Activated CD8-positive, alpha-beta memory T cell treated with anti-CD3 and anti-CD28 coated beads for 24 hours (primary cell): ENCODE measurements around the gene SLC4A11.

Experiments used
- DNase-seq: peaks from one replicate; pipeline ENCODE4 v3.0.0-alpha.2; 2020

Gene SLC4A11

DNA sequence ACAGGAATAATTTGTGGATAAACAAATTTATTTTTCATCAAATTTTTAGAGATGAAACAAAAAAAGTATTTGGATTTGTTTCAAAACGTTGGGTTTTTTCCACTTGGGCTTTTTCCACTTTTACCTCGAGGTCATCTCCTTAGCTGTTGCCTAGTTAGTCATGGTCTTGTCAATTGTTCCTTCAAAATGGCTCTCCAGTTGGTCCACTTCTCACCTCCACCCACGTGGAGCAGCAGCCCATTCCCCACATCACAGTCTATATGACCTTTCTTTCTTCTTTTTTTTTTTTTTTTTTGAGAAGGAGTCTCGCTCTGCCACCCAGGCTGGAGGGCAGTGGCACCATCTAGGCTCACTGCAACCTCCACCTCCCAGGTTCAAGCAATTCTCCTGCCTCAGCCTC is 6.7 kb upstream of the SLC4A11 start:
- DNase-seq = no peak

DNA sequence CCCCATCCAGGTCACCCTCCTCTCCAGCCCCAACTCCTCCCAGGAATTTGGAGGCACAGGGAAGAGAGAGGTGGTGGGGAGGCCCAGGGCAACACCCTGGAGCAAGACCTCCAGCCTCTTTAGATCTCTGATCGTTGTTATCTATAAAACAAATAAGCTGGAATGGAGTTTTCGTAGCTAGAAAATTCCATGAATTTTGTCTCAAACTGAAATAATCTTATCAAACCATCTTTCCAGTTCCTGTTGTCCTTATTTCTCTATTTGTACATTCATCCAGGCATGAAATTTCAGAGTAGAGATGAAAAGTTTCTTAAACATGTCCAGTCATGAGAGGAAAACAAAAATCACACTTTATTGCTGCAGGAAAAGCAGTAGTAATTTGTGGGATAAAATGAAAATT is 6.2 kb upstream of the SLC4A11 start:
- DNase-seq = no peak

DNA sequence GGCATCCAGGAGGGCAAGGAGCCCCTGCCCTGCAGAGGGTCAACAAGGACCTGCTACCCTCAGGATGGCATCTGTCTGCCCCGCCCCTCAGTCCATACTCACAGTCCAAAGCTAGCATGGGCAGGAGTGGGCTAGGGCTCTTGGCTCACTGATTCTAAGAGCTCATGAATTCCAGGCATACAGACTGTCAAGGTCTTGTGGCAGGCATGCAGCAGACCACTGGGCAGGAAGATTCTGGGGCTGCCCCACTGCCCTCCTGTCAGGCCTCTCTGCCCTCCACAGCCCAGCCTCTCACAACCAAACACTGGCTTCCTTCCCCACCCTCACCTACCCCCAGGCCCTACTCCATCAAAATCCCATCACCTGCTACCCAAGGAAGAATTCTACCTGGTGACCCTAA is 5.6 kb upstream of the SLC4A11 start:
- DNase-seq = no peak

DNA sequence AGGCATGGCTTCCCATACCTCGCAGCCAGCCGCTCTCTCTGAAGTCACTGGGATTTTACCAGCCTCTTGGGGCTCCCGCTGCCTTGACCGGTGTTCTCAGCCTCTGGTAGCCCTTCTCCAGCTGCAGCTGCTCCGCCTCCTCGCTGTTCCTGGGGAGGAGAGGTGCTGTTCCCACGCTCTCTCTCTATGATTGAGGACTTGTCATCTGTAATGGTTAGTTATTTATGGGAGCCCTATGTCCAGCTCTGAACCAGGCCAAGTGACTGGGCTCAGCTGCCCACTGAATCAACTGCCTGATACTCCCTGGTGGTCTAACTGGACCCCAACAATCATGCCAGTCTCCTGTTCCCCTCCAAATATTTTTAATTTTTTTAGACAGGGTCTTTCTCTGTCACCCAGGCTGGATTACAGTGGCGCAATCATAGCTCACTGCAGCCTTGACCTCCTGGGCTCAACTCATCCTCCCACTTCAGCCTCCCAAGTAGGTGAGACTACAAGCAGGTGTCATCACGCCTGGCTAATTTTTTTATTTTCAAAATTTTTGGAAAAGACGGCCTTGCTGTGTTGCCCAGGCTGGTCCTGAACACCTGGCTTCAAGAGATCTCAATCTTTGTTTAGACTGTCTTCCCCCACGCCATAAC is 4.8 kb upstream of the SLC4A11 start:
- no peak for DNase-seq

DNA sequence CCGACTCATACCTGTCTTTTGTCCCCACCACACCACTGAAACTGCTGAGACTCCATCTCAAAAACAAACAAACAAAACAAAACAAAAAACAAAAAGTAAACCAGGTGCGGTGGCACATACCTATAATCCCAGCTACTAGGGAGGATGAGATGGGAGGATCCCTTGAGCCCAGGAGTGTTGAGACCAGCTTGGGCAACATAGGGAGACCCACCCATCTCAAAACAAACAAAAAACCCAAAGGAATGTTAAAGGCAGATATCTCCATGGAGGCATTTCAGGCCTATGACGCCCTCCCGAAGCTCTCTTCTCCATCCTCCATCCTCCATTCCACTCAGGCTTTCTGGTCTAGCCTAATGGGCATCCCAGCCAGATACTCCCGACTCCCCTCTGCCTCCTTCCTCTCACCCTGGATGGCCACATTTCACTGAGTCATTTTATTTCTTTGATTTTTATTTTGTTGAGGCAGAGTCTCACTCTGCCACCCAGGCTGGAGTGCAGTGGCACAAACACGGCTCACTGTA is 3.2 kb upstream of the SLC4A11 start:
- DNase-seq = no peak

DNA sequence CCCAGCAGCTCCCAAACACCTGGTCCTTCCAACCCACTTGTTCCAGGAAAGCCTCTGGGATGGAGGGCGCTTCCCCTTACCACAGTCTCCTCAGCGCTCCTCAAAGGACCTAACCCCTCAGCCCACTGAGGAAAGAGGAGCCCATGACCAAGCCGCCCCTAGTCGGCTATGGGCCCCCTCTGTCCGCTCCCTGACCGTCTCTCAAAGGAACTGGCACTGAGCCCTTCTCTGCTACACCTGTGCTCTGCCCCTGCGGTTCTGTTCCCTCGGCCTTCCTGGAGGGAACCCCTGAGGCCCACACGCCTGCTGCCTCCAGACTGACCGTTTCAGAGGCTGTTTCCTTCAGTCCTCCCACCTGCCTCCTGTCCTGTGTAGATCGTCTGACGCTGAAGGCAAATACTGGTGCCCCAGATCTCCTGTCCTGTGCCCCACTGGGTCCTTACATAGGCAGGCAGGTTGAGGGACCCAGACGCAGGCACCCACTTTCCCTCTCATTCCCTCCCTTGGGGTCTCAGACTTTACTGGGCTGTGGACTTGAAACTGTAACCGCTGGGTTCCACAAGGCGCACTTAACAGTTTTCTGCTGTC is 1.9 kb upstream of the SLC4A11 start:
- no peak for DNase-seq

DNA sequence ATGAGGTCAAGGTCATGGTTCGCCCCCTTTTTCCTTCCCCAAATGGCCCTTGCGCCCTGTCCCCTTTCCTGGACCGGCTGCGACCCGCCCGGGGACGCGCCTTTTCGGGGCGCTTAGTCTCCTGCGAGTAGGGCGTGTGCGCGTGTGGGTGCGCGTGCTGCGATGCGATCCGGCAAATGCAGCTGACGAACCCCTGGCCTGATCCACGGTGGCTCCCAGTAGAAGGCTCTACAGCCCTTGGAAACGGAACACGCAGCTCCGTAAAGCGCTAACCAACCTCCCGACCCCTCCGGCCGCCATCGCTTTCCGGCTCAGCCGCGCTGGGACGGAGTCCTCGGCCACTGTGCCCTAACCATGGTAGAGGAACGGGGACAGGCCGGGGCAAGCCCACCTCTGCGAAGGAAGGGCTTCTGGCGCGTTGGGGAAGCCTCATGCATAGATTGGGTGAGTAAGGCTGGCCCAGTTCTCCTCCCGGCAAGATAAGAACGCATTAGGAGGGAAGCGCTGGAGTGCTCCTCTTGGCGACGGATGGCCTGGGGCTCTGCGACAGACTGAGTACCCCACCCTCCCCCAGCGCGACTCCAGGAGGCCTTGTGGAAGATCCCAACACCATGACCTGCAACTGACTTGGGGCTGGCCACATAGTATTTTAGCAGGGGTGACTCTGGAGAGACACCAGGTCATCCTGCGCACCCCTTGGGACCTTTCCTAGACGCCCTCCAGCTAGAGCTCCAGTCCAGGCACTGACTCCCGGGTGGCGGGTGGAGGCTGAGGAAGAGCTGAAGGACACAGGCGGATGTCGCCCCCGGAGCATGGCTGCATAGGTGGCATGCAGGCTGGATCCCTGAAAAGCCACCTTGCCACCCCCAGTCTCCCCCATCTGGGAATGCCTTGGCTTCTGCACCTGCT is 1.1 kb upstream of the SLC4A11 start:
- DNase-seq = no peak

DNA sequence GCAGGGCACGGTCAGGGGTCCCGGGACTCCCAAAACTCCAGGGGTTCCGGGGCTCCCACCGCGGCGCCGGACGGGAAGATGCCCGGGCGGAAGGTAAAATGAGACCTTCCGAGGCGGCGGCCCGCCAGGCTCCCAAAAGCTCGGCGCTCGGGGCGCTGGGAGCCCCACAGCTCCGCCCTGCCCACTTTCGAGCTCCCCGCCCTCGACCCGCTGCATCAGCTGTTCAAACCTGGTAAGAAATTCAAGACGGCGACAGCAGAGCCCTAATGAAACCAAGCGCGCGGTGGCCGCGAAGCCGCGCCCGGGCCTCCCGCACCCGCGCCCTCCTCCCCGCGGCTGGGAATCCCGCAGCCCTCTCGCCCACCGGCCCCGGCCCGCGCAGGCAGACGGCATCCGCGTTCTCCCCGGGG is 369 bp downstream of the SLC4A11 start:
- peak; percentile 79 for DNase-seq

DNA sequence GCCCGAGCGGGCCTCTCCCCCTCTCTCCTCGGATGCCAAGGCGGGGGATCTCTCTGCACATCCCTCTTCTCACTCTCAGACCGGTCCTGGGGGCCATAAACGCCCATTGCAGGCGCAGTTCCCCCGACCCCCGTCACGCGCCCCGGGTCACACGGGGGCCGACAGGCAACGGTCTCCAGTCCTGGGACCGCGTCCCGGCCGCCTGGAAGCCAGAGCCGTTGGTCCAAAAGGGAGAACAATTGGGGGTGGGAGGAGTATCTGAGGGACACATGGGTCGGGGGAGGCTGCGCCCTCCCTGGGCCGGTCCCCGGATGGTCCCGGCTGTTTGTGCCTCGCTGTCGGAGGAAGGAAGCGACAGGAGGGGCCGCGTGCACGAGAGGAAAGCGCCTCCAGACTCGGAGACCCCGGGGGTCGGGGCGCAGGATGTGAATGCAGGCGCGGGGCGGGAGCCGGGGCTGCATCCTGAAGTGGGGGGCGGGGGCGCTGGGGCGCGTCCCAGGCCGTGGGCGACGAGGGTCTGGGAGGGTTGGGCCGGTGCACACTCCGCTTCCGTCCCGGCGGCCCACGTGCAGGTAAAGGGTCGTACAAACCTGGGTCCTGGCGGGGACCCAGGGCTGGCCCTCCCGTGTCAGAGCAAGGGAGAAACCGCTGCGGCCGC is 903 bp downstream of the SLC4A11 start:
- no peak for DNase-seq

DNA sequence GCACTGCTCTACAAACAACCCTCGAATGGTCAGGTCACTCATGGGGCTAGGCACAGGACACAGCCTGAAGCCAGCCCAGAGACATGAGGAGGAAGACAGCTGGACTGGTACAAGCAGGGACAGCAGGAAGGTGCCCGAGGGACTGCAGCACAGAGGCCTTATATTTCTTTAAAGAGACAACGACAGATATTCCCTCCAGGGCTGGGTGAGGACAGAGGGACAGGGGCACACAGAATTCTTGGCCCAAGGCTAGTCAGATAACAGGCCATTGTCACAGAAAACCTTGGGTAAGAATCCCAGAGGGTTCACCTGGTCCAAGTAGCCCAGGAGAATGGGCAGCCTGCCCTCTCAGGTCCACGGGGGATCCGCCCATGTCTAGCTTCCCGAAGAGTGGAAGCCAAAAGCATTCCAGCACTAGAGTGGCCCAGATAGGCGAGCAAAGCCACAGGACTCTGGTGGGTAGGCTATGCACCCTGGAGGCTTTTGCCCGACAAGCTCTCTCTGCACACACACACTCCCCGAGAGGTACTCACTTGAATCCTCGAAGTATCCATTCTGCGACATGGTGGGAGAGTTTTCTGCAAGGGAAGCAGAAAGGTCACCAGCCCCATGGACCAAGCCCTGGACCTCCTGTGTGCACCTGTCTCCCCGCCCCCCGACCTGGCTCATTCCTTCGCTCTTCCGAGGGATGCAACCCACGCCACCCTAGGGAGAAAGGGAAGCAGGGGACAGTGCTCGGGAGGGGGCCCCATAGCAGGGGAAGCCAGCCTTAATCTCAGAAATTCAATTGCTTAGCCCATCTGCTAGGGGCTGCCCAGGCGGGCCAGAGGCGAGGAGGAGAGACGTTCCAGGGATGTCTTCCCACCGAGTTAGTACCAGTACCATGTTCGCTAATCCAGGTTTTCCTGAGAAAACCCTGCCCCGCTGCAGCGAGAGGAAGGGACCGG is 1.7 kb downstream of the SLC4A11 start:
- no peak for DNase-seq

DNA sequence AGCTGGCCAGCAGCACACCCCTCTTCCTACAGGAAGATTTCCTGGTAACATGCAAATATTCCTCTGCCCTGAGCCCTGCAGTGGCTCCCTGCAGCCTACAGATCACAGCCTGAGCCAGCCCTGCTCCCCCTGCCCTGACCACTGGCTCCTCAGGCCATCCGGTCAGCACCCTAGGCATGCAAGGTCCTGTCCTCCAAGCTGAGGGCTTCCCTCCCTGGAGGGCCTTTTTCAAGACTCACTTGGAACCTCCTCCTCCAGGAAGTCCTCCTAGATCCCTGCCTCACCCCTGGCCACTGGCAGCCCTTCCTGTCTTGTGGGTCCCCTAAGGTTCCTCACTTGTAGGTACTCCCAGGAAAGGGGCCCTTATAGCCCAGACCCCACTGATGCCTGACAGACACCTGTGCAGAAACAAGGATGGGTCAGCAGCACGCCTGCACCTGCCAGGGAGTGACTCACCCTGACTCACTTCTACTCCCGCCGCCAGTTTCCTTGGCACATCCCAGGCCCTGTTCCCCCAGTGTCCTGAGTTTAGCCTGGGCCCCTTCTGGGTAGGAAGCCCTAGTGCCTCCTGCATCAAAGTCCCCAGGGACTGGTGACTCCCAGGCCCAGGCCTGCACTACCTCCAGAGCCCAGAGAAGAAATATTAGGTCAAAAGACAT is 3.2 kb downstream of the SLC4A11 start:
- no peak for DNase-seq

DNA sequence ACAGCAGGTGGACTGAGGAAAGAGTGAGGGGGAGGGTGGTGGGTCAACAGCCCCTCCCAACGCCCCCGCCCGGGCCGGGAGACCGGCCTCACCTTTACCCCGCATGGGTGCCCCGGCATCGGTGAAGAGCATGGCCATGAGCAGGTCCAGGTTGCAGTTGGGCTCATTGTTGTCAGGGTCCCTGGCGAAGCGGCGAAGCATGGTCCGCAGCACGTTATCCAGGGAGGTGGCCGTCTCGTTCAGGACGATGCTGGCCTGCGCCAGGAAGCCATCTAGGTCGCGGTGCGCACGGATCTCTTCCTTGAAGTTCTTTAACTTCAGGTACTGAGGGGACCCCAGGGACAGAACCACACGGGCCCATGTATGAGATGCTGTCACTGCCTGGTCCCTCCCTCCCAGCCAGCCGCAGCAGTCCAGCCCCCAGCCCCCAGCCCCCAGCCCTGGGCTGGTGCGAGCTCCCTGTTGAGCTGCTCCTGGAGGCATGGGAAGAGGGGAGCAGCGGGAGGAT is 4.9 kb downstream of the SLC4A11 start:
- no peak for DNase-seq

DNA sequence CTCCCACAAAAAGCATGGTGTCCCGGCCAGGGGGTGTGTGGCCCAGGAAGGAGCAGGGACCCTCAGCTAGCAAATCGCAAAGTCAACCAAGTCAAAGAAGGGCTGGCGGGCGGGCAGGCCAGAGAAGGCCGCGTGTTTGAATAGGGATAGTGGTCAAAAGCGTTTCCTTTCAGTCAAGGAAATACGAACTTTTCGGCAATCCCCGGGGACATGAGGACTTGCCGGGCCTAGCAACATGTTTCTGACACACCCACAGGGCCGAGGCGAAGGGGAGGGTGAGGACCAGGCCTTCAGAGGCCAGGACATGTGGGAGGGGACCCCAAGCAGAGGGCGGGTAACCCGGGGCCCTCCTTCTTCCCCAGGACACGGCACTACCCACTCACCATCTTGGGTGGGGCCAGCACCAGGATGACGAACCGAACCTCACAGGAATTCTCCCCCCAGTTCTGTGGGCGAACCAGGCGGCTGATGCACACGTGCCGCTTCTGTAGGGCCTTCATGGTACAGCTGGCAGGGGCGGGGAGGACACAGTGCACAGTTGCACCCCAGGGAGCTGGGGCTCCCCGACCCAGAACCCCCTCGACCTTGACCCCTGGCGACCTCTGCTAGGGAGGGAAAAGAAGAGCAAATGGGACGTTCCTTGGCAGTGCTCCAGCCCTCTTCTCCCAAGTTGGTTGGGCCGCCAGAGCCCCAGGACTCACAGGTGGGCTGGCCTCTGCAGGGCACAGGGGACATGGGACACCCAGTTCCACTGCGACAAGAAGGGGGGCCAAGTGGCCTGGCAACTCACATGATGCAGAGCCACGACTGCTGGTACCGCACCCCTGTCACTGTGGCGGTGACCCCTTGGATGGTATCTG is 5.6 kb downstream of the SLC4A11 start:
- DNase-seq = no peak

DNA sequence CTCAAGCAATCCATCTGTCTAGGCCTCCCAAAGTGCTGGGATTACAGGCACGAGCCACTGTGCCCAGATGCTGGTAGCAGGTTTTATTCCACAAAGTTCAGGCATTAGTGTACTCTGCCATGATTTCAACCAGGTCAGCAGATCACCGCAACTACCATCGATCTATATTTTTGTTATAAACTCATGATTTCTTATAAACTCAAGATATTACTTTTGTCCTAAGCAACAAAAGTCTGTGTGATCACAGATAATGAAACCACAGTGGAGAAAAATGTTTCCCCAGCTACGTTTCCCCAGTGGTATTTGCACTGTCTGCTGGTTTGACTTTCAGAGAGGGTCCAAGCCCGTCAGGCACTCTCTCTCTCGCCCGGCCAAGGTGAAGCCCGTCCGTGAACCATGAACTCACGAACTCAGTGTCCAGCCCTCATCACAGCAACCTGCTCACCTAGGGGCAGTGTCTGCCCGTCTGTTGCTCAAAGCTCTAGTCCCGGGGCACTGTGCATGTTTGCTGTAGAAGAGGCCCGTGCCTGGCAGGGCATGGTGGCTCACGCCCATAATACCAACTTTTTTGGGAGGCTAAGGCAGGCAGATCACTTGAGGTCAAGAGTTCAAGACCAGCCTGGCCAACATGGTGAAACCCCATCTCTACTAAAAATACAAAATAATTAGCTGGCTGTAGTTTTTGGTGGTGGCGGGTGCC is 7.0 kb downstream of the SLC4A11 start:
- no peak for DNase-seq

DNA sequence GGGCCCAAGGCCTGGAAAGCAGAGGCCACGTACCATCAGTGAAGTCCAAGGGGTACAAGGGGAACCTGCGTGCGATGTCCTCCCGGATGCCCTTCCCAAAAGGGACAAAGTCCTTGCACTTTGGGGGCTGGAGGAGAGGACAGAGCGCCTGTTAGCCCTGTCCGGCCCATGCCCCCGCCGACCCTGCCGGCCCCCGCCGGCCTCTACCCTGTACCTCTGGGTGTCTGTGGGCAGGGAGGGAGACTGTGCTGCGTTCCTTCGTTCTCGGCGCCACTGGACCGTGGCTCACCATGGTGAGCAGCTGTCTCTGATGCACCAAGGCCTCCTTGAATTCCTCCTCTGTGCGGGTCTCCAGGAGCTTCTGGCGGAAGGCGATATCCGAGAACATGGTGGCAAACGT is 7.9 kb downstream of the SLC4A11 start:
- DNase-seq = no peak

DNA sequence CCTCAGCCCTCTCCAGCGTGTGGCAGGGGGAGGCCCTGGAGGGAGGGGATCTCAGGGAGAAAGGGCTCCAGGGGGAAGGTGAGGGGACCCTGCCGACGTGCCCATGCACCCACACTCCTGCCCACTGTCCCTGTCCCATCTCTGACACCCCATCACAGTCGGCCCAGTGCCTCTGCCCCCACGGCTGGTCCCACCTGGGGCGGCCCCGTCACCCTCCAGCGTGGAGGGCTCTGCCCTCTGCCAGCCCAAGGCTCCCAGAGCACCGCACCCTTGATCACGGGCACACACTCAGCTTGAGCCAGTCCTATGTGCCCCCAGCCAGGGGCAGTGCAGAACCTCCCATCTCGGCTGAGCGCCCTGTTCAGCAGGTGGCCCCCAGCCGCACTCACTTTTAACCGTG is 9.2 kb downstream of the SLC4A11 start:
- no peak for DNase-seq

DNA sequence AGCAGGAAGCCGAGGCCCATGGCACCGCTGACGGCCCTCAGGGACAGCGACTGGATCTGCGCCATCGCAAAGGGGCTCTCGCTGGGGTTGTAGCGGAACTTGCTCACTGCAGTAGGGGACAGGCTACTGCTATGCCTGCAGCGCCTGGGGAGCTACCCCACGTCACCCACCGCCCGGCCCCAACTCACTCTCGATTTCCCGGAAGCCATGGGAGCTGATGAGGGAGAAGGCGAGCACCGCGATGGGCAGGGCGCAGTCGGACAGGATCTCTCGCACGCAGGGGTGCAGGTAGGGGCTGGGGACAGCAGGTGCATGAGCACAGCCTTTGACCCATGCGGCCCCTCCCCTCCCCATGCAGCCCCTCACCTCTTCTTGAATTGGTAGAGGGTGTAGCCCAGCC is 9.8 kb downstream of the SLC4A11 start:
- DNase-seq = no peak

DNA sequence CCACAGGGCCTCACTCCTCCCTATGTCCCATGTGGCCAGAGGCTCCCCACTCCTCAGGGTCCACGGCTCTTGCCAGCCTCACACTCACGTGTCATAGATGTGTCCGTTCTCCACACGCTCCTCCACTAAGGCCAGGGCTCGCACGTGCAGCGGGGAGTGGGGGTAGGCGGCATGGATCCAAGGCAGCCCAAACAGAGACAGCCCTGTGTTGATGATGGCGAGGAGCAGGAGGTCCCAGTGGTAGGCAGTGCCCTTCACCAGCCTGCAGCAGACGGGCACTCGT is 10.3 kb downstream of the SLC4A11 start:
- no peak for DNase-seq

DNA sequence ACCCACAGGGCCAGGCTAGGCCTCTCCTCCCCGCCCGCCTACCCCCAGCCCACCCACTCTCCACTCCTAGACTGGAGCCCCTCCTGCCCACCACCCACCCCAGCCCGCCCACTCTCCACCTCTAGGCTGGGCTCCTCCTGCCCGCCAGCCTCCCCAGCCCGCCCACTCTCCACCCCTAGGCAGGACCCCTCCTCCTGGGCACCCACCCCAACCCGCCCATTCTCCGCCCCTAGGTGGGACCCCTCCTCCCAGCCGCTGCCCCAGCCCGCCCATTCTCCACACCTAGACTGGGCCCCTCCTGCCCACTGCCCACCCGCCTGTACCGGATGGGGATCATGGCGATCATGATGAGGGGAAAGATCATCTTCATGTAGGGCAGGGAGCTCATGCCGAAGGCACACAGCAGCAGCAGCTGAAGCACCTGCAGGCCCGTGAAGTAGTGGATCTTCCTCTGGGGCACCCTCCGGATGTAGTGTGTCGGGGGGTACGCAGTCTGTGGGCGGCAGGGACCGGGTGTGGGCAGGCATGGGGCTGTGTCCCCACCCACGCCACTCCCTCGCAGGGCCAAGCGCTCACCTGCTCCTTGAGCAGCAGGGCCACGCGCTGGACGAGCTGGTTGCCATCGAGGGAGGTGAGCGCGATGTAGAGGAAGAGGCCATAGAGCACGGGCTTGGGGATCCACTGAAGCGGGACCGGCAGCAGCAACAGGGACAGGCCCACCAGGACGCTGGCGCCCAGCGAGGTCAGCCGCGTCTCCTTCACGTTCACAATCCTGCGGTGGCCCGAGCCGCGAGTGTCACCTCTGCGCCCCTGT is 10.8 kb downstream of the SLC4A11 start:
- DNase-seq = no peak
